ENCODE results near the gene ARL16.

The ARL16 gene

DNA sequence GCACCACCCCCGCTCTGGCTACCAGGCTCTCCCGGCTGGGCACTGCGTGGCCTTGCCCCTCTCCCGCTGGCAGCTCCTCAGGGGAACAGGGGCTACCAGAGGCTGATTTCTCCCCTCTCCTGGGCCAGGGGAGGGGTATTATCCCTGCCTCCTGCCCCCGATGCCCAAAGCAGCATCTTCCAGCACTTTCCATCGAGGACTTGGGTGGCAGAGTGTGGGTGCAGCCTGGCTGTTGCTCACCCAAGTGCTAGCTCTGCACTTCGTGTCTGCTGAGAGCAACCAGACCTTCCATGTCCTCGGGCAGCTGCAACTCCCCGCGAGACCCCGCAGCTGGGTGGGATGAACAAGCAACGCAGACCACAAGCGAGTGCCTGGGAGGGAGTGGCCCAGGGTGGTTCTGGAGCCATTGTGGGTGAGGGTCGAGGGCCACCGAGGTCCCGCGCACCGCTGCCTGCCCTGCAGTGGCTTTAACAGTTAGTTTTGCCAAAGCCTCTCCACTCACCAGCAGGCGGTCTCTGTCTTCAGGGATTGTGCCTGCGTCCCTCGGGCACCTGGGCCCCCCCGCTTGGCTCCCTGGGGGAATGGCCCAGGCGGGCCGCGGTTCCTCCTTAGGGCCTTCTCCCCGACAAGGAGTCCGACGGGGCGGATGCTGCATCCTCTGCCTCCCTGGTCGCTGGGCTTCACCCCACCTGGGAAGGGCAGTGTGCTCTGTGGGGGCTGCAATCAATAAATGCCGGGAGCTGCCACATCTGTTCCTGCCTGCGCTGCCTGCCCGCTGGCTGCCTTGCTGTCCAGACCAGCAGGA, 36.9 kb upstream of the ARL16 start:
- DNase-seq (ENCODE audit: low read depth) = no peak
- no peak overlapping the region for H3K4me3 ChIP-seq (replicated peaks; ENCODE audit: low read depth, low read length)
- TF ChIP-seq CTCF (IDR thresholded peaks at IDR 0.05; ENCODE audit: low read length, missing control alignments) = no peak

- no peak for TF ChIP-seq CTCF (IDR thresholded peaks at IDR 0.05; ENCODE audit: low read length, missing control alignments)
- H3K4me3 ChIP-seq (replicated peaks; ENCODE audit: low read depth, low read length) = no peak overlapping the region
- DNase-seq (ENCODE audit: low read depth) = no peak
Observed at GRCh38 chr17:81719410-81720266, 36.0 kb upstream of the ARL16 start.

DNA sequence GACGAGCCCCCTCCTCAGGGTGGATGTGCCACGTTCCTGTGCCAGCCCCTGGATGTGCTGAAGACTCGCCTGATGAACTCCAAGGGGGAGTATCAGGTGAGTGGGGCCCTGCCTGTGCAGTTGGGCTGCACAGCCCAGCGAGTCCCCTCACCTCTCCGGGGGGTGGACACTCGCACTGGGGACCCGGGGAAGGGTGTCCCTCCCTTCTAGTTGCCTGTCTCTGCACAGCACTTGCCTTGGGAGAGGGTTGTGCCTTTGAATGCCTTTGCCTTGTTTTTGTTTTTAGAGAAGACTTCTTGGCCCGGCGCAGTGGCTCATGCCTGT, 34.1 kb upstream of the ARL16 start:
- no peak for TF ChIP-seq CTCF (IDR thresholded peaks at IDR 0.05; ENCODE audit: low read length, missing control alignments)
- no peak overlapping the region for H3K4me3 ChIP-seq (replicated peaks; ENCODE audit: low read depth, low read length)
- no peak for DNase-seq (ENCODE audit: low read depth)

DNA sequence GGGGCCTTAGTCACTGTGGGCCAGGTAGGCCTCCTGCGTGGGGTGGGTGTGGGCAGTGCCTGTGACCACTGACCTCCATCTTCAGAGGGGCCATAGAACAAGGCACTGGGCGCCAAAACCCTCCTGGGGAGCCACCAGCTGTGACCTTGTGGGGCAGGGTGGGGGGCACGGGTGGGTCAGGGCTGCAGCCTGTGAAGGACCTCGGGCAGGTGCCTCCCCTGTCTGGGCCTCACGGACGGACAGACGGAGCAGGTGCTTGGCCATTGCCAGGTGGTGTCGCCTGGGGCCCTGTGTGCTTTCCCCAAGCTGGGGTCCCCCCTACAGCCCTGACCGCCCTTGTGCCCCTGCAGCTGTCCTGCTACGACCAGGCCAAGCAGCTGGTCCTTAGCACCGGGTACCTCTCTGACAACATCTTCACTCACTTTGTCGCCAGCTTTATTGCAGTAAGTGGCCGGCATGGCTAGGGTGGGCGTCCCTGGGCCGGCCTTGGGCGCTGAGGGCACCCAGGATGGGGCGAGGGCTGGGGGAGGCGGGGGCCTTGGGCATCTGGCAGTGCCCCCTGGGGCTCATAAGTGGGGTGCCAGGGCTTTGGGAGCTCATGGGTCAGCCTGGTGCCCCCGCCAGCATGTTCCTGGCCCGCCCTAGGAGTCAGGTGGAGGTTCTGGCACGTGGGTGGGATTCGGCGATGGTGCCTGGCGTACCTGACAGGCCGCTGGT, 33.6 kb upstream of the ARL16 start:
- TF ChIP-seq CTCF (IDR thresholded peaks at IDR 0.05; ENCODE audit: low read length, missing control alignments) = no peak
- H3K4me3 ChIP-seq (replicated peaks; ENCODE audit: low read depth, low read length) = no peak overlapping the region
- no peak for DNase-seq (ENCODE audit: low read depth)

DNA sequence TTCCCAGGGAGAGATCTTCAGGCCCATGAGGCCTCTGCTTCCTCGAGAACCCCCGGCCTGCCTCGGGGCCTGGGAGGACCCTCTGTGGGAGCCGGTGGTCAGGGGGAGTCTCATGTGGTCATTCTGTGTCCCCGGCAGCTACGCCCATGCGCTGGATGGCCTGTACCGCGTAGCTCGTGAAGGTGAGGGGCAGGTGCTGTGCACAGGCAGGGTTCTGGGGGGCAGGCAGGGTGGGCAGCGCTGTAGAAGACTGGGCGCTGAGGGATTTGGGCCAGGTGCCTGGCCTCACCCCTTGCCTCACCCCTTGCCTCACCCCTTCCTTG, 33.0 kb upstream of the ARL16 start:
- DNase-seq (ENCODE audit: low read depth) = no peak
- no peak overlapping the region for H3K4me3 ChIP-seq (replicated peaks; ENCODE audit: low read depth, low read length)
- no peak for TF ChIP-seq CTCF (IDR thresholded peaks at IDR 0.05; ENCODE audit: low read length, missing control alignments)

DNA sequence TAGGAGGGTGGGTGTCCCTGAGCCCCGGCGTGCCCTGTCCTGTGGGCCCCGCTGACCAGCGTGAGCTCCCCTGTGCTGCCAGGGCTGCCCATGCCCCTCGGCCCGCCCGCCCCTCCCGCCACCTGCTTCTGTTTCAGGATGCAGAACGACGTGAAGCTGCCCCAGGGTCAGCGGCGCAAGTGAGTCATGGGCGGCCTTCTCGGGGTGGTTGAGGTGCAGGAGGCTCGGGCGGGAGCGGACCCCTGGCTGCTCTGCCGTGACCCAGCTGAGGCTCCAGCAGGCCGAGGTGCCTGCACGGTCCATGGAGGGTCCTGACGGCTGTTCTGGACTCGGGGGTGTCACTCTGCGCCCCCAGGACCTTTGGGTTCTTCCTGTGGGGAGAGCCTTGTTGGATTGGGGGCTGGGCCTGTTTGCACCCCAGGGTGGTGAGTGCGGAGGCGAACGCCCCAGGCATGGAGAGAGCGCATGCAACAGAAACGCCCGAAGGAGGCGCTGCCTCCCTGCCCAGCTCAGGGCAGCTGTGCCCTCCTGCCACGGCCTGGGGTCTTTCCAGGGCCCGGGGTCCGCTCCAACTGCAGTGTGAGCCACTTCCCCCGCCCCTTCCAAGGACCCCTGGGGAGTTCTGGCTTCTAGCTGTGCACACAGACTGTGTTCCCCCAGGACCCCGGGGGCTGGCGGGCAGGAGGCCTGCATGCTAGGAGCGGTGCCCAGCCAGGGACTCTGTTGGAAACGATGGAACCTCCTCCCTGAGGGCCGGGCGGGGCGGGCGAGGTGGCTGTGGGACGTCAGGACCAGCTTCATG, 32.5 kb upstream of the ARL16 start:
- TF ChIP-seq CTCF (IDR thresholded peaks at IDR 0.05; ENCODE audit: low read length, missing control alignments) = no peak
- DNase-seq (ENCODE audit: low read depth) = no peak
- H3K4me3 ChIP-seq (replicated peaks; ENCODE audit: low read depth, low read length) = no peak overlapping the region

Measured in fibroblast of pulmonary artery (primary cell).